ENCODE measurements around the gene S100A1. TPM values are rescaled to one million over a fixed set of nuclear protein-coding genes. Genes with fewer than 3 reads are reported as not detected.

The S100A1 gene
- total and polyA plus RNA-seq, 10 of the 15 experiments (the other 5 are each of a cell fraction or from before 2014, with no cell fraction given): 0.13 to 0.29 TPM; not detected in 8

DNA sequence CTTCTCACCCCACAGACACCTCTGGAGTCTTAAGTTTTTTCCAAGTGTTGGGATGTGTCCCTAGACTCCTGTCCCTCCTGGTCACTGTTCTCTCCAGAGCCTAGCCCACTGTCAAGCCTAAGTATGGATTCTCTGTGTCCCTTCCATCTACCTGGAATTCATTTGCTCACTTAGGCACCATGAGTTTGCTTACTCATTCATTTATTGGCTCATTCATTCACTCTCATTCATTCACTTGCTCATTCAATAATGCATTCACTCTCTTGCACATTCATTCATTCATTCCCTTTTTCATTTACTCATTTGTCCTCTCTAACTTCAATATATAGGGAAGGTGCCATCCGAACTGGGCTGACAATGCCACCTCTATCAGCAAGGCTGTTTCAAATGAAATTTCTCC is 16.9 kb upstream of the S100A1 start:
- WGBS (ENCODE audit: insufficient coverage, insufficient replicate concordance, low lambda C conversion rate, missing lambda C conversion rate): 33% methylated on average over 1 of the region's 1 CpG
- no peak overlapping the region for H3K4me3 ChIP-seq
- FAIRE-seq (no peak), DNase-seq (ENCODE audit: low read depth, low spot score) (no peak), ATAC-seq (no peak)
- ChIA-PET RAD21 (ENCODE audit: unreplicated experiment) (no interaction called here), SMC1A (ENCODE audit: uncharacterized antibody, unreplicated experiment) (no interaction called here), POLR2A (no interaction called here), CTCF (interaction anchor here (0.7 kb wide), 1 partner anchor 39 kb away, joined by 3 read pairs; no protein-coding TSS in a partner anchor)
- no peaks in the 10 kb centered on the region for H4K20me1 ChIP-seq (ENCODE audit: control insufficient read depth, insufficient read depth)
- H3K4me2 ChIP-seq (ENCODE audit: control insufficient read depth, insufficient read depth): no peak overlapping the region
- no peak overlapping the region for H3K27ac ChIP-seq (ENCODE audit: control insufficient read depth, insufficient read depth)
- no peaks in the 10 kb centered on the region for H3K9me3 ChIP-seq (replicated peaks; ENCODE audit: control insufficient read depth, insufficient read depth, low read length)
- in situ Hi-C loops (cut with MboI) (no loop called here), intact Hi-C loops (cut with micrococcal nuclease; ENCODE audit: unreplicated experiment) (no loop called here)
- H3K36me3 ChIP-seq (ENCODE audit: control insufficient read depth in 2 of 2, insufficient read depth in 2 of 2, low read length in 1 of 2): no peaks in the 10 kb centered on the region
- H2AFZ ChIP-seq (ENCODE audit: control insufficient read depth, low read depth, low read length): no peak overlapping the region
- H3K79me2 ChIP-seq (ENCODE audit: control insufficient read depth, insufficient read depth, low read length): no peaks in the 10 kb centered on the region
- H3K4me1 ChIP-seq (ENCODE audit: control insufficient read depth, insufficient read depth, low read length): peaks cover 7% of the 10 kb centered on the region
- no TSS peak for BruUV-seq (replicated peaks)
- TF ChIP-seq PML (IDR thresholded peaks at IDR 0.05; ENCODE audit: low read length) (no peak), ZNF24 (IDR thresholded peaks at IDR 0.05) (0 out of 2 replicates have a peak, but pooled peaks have one; percentile 31), ZNF384 (IDR thresholded peaks at IDR 0.05; ENCODE audit: borderline replicate concordance, low read depth, low read length) (no peak)
- H3K27me3 ChIP-seq (replicated peaks in 1 of 2; ENCODE audit: control insufficient read depth in 2 of 2, insufficient read depth in 2 of 2, low read length in 1 of 2): no peaks in the 10 kb centered on the region
- H3K9ac ChIP-seq (ENCODE audit: control insufficient read depth, insufficient read depth, low read length): no peak overlapping the region

DNA sequence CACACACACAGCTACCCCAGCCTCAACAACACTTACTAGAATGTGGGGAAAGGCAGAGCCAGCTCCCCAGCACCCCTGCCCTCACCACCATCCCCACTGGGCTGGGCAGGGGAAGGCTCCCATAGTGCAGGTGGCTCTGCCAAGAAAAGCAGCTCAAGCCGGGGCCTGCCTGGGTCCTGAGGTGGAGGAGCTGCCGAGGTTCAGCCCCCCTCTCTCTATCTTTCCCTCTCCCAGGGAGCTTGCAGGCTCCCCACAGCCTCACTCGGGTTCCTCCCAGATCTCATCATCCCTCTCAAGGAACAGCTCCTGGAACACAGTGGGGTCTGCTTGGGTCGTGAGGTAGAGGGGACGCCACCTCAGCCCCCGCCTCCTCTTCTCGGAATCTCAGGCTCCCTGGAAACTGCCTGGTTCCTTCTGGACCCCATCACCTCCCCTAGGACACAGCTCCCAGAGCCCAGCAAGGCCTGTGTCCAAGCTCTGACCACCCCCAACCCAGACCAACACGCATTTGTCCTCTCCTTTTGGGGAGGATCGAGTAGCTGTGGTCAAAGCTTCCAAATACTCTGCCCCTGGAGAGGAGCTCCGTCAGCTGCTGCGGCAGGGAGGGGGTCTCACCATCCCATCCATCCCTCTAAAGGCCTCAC is 16.0 kb upstream of the S100A1 start:
- no peak for DNase-seq (ENCODE audit: low read depth, low spot score)
- no peak overlapping the region for H3K4me2 ChIP-seq (ENCODE audit: control insufficient read depth, insufficient read depth)
- H2AFZ ChIP-seq (ENCODE audit: control insufficient read depth, low read depth, low read length): no peak overlapping the region
- no peaks in the 10 kb centered on the region for H3K79me2 ChIP-seq (ENCODE audit: control insufficient read depth, insufficient read depth, low read length)
- no peak overlapping the region for H3K27ac ChIP-seq (ENCODE audit: control insufficient read depth, insufficient read depth)
- intact Hi-C loops (cut with micrococcal nuclease; ENCODE audit: unreplicated experiment): no loop called here
- H3K27me3 ChIP-seq (replicated peaks in 1 of 2; ENCODE audit: control insufficient read depth in 2 of 2, insufficient read depth in 2 of 2, low read length in 1 of 2): no peaks in the 10 kb centered on the region
- no peak overlapping the region for H3K9ac ChIP-seq (ENCODE audit: control insufficient read depth, insufficient read depth, low read length)
- H3K4me1 ChIP-seq (ENCODE audit: control insufficient read depth, insufficient read depth, low read length): peaks cover 14% of the 10 kb centered on the region
- ATAC-seq: no peak
- H4K20me1 ChIP-seq (ENCODE audit: control insufficient read depth, insufficient read depth): no peaks in the 10 kb centered on the region
- in situ Hi-C loops (cut with MboI): no loop called here
- H3K4me3 ChIP-seq: no peak overlapping the region
- CTCF ChIA-PET: interaction anchor here (0.7 to 7.8 kb wide), 4 partner anchors 13 to 78 kb away, joined by 3 to 66 read pairs (median 4); partner anchors contain the start of genes S100A1 and S100A13
- WGBS (ENCODE audit: insufficient coverage, insufficient replicate concordance, low lambda C conversion rate, missing lambda C conversion rate): 34% methylated on average over 11 of the region's 11 CpGs
- TF ChIP-seq DPF2 (IDR thresholded peaks at IDR 0.05): no peak
- no peak for FAIRE-seq
- no peaks in the 10 kb centered on the region for H3K9me3 ChIP-seq (replicated peaks; ENCODE audit: control insufficient read depth, insufficient read depth, low read length)
- RAD21 ChIA-PET (ENCODE audit: unreplicated experiment): no interaction called here
- no peaks in the 10 kb centered on the region for H3K36me3 ChIP-seq (ENCODE audit: control insufficient read depth in 2 of 2, insufficient read depth in 2 of 2, low read length in 1 of 2)
- no TSS peak for BruUV-seq (replicated peaks)
- POLR2A ChIA-PET: interaction anchor here (1.4 kb wide), 1 partner anchor 12 kb away, joined by 3 read pairs; no protein-coding TSS in a partner anchor
- SMC1A ChIA-PET (ENCODE audit: uncharacterized antibody, unreplicated experiment): no interaction called here
